Right atrium auricular region (tissue), 2 donors: ENCODE results near the gene PIP4K2B. TPM values are rescaled to one million over a fixed set of nuclear protein-coding genes. Genes with fewer than 3 reads are reported as not detected.

Experiments
- DNase-seq: peaks from one replicate; pipeline ENCODE4 v3.0.0-alpha.2; 2019; ENCODE audit warnings: low spot score
- H3K27ac ChIP-seq, 2 donors: fragments of 200-600 bp; sonication (generic); 1 replicate in 1 of 2; 2 replicates in 1 of 2; pipeline ENCODE4 v1.5.1; 2016 to 2019
- H3K27me3 ChIP-seq, 2 donors: fragments of 200-600 bp; sonication (generic); one replicate each; pipeline versions ENCODE4 v1.5.1 to v1.6.0; 2017 to 2019
- H3K36me3 ChIP-seq: fragments of 200-600 bp; sonication (generic); one replicate; pipeline ENCODE4 v1.5.1; 2016
- H3K4me1 ChIP-seq, 2 donors: fragments of 200-600 bp; sonication (generic); one replicate each; pipeline versions ENCODE4 v1.5.1 to v1.6.0; 2017 to 2019
- H3K4me3 ChIP-seq, 2 donors: fragments of 200-600 bp; sonication (generic); 1 replicate in 1 of 2; 2 replicates in 1 of 2; pipeline ENCODE4 v1.5.1; 2017 to 2019; ENCODE audit warnings: mild to moderate bottlenecking in 1 of 2, moderate library complexity in 1 of 2
- H3K9me3 ChIP-seq, 2 donors: fragments of 200-600 bp; sonication (generic); one replicate each; pipeline ENCODE4 v1.5.1; 2019
- total RNA-seq, 2 donors: library from RNA; depleted of rRNA; stranded (reverse); fragments of >200 nt; gene quantifications; one replicate each; pipeline ENCODE4 v1.1.0, GENCODE V29; 2016
- TF ChIP-seq, protein P1 (sequence below), 2 donors: fragments of 200-600 bp; sonication (generic); IDR thresholded peaks; one replicate each; pipeline ENCODE4 v1.5.1; 2019; ENCODE audit warnings: antibody characterized with exemption in 2 of 2

The PIP4K2B gene
- total RNA-seq, 2 donors from 2014 or later, result 45.9 to 47.7 TPM

- Histone ChIP-seq H3K9me3 (no peaks in the 10 kb centered on the region), H3K4me1 (peaks cover 0 to 75% of the 10 kb centered on the region in 2 donors), H3K4me3 (peak overlapping the region in 1 of 2 donors; percentile 83), H3K36me3 (peaks cover 22% of the 10 kb centered on the region), H3K27me3 (no peaks in the 10 kb centered on the region), H3K27ac (peak overlapping the region; percentile 91 to 92)
- DNase-seq, result no peak
- TF ChIP-seq, protein P1, sequence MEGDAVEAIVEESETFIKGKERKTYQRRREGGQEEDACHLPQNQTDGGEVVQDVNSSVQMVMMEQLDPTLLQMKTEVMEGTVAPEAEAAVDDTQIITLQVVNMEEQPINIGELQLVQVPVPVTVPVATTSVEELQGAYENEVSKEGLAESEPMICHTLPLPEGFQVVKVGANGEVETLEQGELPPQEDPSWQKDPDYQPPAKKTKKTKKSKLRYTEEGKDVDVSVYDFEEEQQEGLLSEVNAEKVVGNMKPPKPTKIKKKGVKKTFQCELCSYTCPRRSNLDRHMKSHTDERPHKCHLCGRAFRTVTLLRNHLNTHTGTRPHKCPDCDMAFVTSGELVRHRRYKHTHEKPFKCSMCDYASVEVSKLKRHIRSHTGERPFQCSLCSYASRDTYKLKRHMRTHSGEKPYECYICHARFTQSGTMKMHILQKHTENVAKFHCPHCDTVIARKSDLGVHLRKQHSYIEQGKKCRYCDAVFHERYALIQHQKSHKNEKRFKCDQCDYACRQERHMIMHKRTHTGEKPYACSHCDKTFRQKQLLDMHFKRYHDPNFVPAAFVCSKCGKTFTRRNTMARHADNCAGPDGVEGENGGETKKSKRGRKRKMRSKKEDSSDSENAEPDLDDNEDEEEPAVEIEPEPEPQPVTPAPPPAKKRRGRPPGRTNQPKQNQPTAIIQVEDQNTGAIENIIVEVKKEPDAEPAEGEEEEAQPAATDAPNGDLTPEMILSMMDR (IDR thresholded peaks at IDR 0.05), result no peak
Observed at GRCh38 chr17:38731526-38732294, 67.6 kb downstream of the PIP4K2B start.

DNA sequence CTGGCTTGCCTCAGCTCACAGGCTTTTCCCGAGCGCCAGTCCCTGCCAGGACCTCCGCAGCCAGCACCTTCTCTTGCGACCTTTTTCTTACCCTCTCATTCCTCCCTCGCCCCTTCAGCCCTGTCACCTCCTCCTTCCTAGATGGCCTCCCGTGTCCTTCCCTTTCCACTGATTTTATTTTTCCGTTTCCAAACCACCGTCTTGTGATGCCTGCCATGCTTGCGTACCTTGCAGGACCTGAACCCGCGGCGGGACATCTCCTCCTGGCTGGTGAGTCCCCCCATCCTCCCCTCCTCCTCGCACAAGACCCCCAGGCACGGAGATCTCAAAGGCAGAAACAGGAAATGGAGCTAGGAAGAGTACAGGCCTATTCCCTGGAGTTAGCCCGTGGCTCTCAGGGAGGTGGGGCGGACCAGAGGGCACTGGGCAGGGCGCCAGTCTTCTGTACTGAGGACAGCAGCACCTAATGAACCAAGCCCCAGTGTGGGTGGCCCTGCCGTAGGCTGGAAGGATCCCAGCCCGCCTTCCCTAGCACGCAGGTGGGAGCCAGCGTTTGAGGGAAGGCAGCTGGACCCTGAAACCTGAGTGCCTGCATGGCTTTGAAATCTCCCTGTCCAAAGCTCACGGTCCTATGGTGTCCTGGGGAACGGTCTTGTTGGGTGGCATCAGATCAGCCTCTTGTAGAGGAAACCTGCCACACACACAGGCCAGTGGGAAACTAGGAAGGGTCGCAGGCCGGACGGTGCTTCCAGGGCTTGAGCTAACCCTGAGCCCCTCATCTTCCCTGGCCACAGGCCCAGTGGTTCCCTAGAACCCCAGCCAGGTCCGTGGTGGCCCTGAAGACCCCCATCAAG is 68.6 kb downstream of the PIP4K2B start:
- peaks cover 22% of the 10 kb centered on the region for H3K36me3 ChIP-seq
- H3K27me3 ChIP-seq, result no peaks in the 10 kb centered on the region
- H3K9me3 ChIP-seq, result no peaks in the 10 kb centered on the region
- peak overlapping the region; percentile 62 to 83 for H3K4me3 ChIP-seq
- H3K27ac ChIP-seq, result peak overlapping the region; percentile 91 to 92
- TF ChIP-seq, protein P1 (IDR thresholded peaks at IDR 0.05), result no peak
- H3K4me1 ChIP-seq, result peaks cover 0 to 68% of the 10 kb centered on the region in 2 donors
- DNase-seq, result peak; percentile 79

GRCh38 chr17:38729886-38730525 is 69.3 kb downstream of the PIP4K2B start, which contains the start of gene CISD3:
CISD3 (plus strand) TSS chr17:38730341; CDS start chr17:38730359, 18 bp downstream.
- Histone ChIP-seq H3K27ac (peak within 1 kb of the TSS; percentile 92 to 94), H3K36me3 (peaks cover 28% of the 10 kb centered on the region), H3K4me3 (peak within 1 kb of the TSS; percentile 62 to 83), H3K9me3 (no peaks in the 10 kb centered on the region), H3K27me3 (no peaks in the 10 kb centered on the region), H3K4me1 (peaks cover 0 to 65% of the 10 kb centered on the region in 2 donors)
- peak; percentile 76 for DNase-seq
- TF ChIP-seq, protein P1 (IDR thresholded peaks at IDR 0.05), result peak; percentile 85 to 90

DNA sequence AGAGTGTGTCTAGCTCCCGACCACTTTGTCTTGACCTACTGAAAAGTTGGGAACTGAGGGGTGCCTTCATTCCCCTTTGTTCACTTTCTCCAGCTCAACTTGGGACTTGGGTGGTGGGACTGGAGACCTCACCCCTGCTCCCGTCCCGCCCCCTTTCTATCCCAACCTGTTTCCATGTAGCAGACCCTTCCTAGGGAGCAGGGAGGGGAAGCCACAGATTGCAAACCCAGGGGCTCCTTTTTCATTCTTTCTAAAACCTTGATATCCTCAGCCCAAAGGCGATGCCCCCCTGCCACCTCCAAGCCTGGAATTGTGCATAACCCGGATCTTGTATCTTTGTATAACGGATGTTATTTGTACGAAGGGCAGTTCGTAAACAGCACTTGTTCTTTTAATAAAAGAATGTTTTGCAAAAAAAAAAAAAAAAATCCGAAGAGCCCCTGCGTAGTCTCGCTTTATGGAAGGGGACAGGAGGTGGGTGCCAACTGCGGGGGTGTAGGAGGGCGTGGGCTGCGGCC is 69.9 kb downstream of the PIP4K2B start:
- DNase-seq, result no peak
- Histone ChIP-seq H3K36me3 (peaks cover 31% of the 10 kb centered on the region), H3K9me3 (no peaks in the 10 kb centered on the region), H3K27ac (peak overlapping the region; percentile 76 to 94), H3K4me3 (peak overlapping the region; percentile 62 to 83), H3K4me1 (peaks cover 0 to 65% of the 10 kb centered on the region in 2 donors), H3K27me3 (no peaks in the 10 kb centered on the region)
- TF ChIP-seq, protein P1 (IDR thresholded peaks at IDR 0.05), result no peak

DNA sequence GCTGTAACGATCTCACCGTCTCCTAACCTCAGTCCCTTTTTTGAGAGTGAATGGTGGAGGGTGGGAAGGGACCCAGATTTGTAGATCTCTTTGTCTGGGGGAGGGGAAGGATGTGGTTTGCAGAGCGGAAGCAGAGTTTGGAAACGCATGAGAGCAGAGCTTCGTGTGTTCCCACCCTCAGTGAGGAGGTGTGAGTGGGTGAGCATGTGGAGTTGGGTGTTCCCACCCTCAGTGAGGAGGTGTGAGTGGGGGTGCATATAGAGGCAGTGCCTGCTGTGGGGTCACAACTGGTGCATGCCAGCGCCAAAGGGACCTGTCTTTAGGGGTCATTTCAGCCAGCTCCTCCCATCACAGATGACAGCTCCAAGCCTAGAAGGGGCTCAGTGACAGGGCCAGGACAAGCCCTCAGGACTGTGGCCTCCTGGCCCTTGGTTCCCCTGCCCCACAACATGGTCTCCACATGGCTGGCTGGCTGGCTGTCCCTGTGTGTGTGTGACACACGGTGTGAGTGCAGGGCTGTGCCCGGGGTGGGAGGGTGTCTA is 71.0 kb downstream of the PIP4K2B start:
- H3K36me3 ChIP-seq, result peaks cover 23% of the 10 kb centered on the region
- H3K9me3 ChIP-seq, result no peaks in the 10 kb centered on the region
- H3K4me1 ChIP-seq, result peaks cover 0 to 61% of the 10 kb centered on the region in 2 donors
- H3K27ac ChIP-seq, result peak overlapping the region in 1 of 2 donors; percentile 76
- TF ChIP-seq, protein P1 (IDR thresholded peaks at IDR 0.05), result no peak
- no peak overlapping the region for H3K4me3 ChIP-seq
- no peaks in the 10 kb centered on the region for H3K27me3 ChIP-seq
- no peak for DNase-seq
